Ovary (tissue), 3 donors: Measurements from ENCODE around the gene CRACR2B.

Experiments used
- CTCF ChIP-seq, 3 donors: fragments of 450-650 bp in 2 of 3; fragments of 200-600 bp in 1 of 3; IDR thresholded peaks; one replicate each; pipeline versions ENCODE4 v1.5.1 to v1.8.0; 2016 to 2022; ENCODE audit warnings: antibody characterized with exemption in 3 of 3, mild to moderate bottlenecking in 1 of 3
- EP300 ChIP-seq: sonication (generic); formaldehyde crosslinking; IDR thresholded peaks from one replicate; pipeline ENCODE4 v1.6.1; 2017; ENCODE audit warnings: antibody characterized with exemption
- POLR2A ChIP-seq: fragments of 450-650 bp; IDR thresholded peaks from one replicate; pipeline ENCODE4 v1.6.1; 2017; ENCODE audit warnings: antibody characterized with exemption, mild to moderate bottlenecking, moderate library complexity
- donor health status: DM: no; HTN: no; CAD: no.

GRCh38 chr11:858762-859339 lies 31.1 kb downstream of the CRACR2B start:
- TF ChIP-seq CTCF (IDR thresholded peaks at IDR 0.05) = no peak
- no peak for TF ChIP-seq POLR2A
- TF ChIP-seq EP300 = no peak
